ENCODE results near the gene APRT. TPM values are rescaled to one million over a fixed set of nuclear protein-coding genes. Genes with fewer than 3 reads are reported as not detected.
A peak's percentile ranks its signal among the peaks of the same experiment; 100 is the strongest.

APRT gene
- total and polyA plus RNA-seq, 2 of the 4 experiments (the other 2 are of a cell fraction) = 40.5 to 157 TPM

GRCh38 chr16:88792668-88793250 lies 19.0 kb downstream of the APRT start:
- H3K18ac ChIP-seq (ENCODE audit: low read depth, low read length) = no peak overlapping the region
- H4K20me1 ChIP-seq (ENCODE audit: insufficient read depth, low read length) = no peaks in the 10 kb centered on the region; the same call in 1 of the 2 replicates
- H3K9me1 ChIP-seq (ENCODE audit: insufficient read depth, low read length) = no peaks in the 10 kb centered on the region
- WGBS, 2 experiments (ENCODE audit: extremely low coverage in 2 of 2, insufficient read length in 1 of 2) = 89% methylated on average over 6 of the region's 12 CpGs; no CpG with 5 or more reads in 1 of the 2 experiments
- no TSS peak for BruUV-seq (replicated peaks)
- ATAC-seq (ENCODE audit: low read depth) = no peak
- H2BK15ac ChIP-seq (ENCODE audit: low read depth, low read length) = no peak overlapping the region
- H3K4me1 ChIP-seq (ENCODE audit: control insufficient read depth, insufficient read depth, low read length) = peaks cover 6% of the 10 kb centered on the region
- H2BK120ac ChIP-seq (ENCODE audit: low read depth, low read length) = peak overlapping the region; percentile 32; the same call in 1 of the 2 replicates
- no peaks in the 10 kb centered on the region for H3K79me1 ChIP-seq (ENCODE audit: low read depth in 1 of 2, low read length in 2 of 2)
- no peak overlapping the region for H3K14ac ChIP-seq (replicated peaks; ENCODE audit: low read depth, low read length)
- H2AK9ac ChIP-seq (replicated peaks; ENCODE audit: low read depth, low read length, poor library complexity) = no peak overlapping the region
- H2BK5ac ChIP-seq (ENCODE audit: low read depth, low read length, poor library complexity, severe bottlenecking) = no peak overlapping the region
- dilution Hi-C loops (cut with HindIII; ENCODE audit: low sequenced_read_pairs, unreplicated experiment) (no loop called here), in situ Hi-C loops (cut with MboI; ENCODE audit: low sequenced_read_pairs) (no loop called here), intact Hi-C loops (cut with micrococcal nuclease) (no loop called here)
- no peak overlapping the region for H3K56ac ChIP-seq (ENCODE audit: extremely low read depth, insufficient read depth, low read length)
- ChIA-PET POLR2A (ENCODE audit: unreplicated experiment) (no interaction called here), CTCF (no interaction called here)
- H3K27me3 ChIP-seq (ENCODE audit: control insufficient read depth, insufficient read depth, low read length) = peaks cover 2% of the 10 kb centered on the region; the same call in 1 of the 2 replicates
- H3K9ac ChIP-seq (ENCODE audit: low read depth, low read length) = no peak overlapping the region
- H4K5ac ChIP-seq (ENCODE audit: low read depth, low read length) = no peak overlapping the region
- TF ChIP-seq MAZ (IDR thresholded peaks at IDR 0.05; ENCODE audit: borderline replicate concordance, low read depth, low read length) (no peak), ELK1 (IDR thresholded peaks at IDR 0.05; ENCODE audit: borderline replicate concordance, low read depth, low read length) (no peak), CTCF (conservative IDR thresholded peaks at IDR 0.05; ENCODE audit: low read depth, low read length) (no peak), CEBPB (IDR thresholded peaks at IDR 0.05; ENCODE audit: low read depth, low read length) (no peak)
- no peaks in the 10 kb centered on the region for H3K9me3 ChIP-seq (ENCODE audit: control insufficient read depth, insufficient read depth, low read length)
- no peaks in the 10 kb centered on the region for H3K36me3 ChIP-seq (ENCODE audit: control insufficient read depth, insufficient read depth, low read length)
- H3K4ac ChIP-seq (ENCODE audit: low read depth, low read length) = no peak overlapping the region
- no peak overlapping the region for H3K27ac ChIP-seq (ENCODE audit: insufficient read depth, low read length)
- peak overlapping the region; percentile 2 for H2AFZ ChIP-seq (replicated peaks; ENCODE audit: low read length, poor library complexity)
- H4K91ac ChIP-seq (ENCODE audit: insufficient read depth, low read depth, low read length) = no peak overlapping the region
- H4K8ac ChIP-seq (ENCODE audit: low read depth in 2 of 2, low read length in 2 of 2) = no peak overlapping the region
- H2BK20ac ChIP-seq (ENCODE audit: low read depth, low read length) = no peak overlapping the region
- no peak overlapping the region for H3K4me2 ChIP-seq (ENCODE audit: low read depth, low read length)
- H2AK5ac ChIP-seq (ENCODE audit: low read depth, low read length) = peak overlapping the region; percentile 28; the same call in 1 of the 2 replicates
- no peak overlapping the region for H3K4me3 ChIP-seq (ENCODE audit: insufficient read depth, low read depth, low read length)
- no peak for DNase-seq
- H3K23ac ChIP-seq (ENCODE audit: low read depth, low read length) = no peak overlapping the region

Measured in IMR-90 (cell line).